Measurements from ENCODE around the gene RINT1.

GRCh38 chr7:105521717-105522463 is 10.1 kb upstream of the RINT1 start, which contains the start of gene PUS7:
- TF ChIP-seq CTCF (IDR thresholded peaks at IDR 0.05) (no peak), POLR2AphosphoS5 (IDR thresholded peaks at IDR 0.05; ENCODE audit: insufficient read depth in 1 of 2, low read depth in 1 of 2) (peak in 1 of 2 donors; percentile 50), POLR2A (IDR thresholded peaks at IDR 0.05) (peak in 1 of 2 donors; percentile 65)
